HG02623 (cell line): ENCODE results near the gene PDPK1.
"Not testable (repeated sequence)": the region's sequence is repeated elsewhere in the genome, so short reads cannot be mapped to it uniquely, and the experiment has no call there.

ENCODE experiments used
- ATAC-seq: cut with Tn5 transposase; IDR thresholded peaks from one replicate; pipeline ENCODE4 v1.9.1; 2021; ENCODE audit warnings: moderate library complexity; ENCODE audit not compliant: unreplicated experiment

PDPK1 gene

DNA sequence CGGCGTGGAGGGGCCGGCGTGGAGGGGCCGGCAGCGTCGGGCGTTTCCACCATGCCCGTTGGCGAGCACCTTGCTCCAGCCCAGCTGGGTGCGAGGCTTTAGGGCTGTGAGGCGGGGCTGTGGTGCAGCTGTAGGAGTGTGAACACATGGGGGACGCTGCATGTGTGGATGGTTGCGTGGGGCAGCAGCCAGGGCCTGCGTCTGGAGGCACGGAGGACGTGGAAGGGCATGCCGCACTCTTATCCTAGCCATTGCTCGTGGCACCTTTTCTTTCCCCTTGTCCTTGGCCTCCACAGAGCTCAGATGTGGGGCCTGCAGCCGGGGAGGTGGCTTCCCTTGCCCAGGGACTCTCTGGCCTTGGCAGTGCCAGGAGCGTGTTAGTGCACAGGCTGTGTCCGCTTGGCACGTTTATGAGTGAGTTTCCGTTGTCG, 47.8 kb downstream of the PDPK1 start:
- no peak for ATAC-seq

DNA sequence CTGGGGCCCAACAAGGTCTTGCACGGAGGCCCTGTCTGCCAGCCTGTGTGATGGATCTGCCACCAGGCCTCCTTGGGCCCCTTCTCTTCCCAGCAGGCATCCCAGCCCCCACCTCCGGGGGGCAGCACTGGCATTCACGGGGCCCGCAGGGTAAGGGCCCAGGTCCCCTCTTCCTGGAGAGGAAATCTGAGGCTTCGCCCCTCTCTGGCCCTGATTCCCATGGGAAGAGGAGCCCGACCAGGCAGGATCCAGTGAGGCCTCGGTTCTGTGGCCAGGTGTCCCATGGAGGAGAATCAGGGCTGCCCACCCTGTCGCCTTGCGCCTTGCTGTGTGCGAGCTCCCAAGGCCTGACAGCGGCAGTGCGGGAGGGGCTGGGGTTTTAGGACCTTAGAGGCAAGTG, 48.4 kb downstream of the PDPK1 start:
- ATAC-seq: no peak

DNA sequence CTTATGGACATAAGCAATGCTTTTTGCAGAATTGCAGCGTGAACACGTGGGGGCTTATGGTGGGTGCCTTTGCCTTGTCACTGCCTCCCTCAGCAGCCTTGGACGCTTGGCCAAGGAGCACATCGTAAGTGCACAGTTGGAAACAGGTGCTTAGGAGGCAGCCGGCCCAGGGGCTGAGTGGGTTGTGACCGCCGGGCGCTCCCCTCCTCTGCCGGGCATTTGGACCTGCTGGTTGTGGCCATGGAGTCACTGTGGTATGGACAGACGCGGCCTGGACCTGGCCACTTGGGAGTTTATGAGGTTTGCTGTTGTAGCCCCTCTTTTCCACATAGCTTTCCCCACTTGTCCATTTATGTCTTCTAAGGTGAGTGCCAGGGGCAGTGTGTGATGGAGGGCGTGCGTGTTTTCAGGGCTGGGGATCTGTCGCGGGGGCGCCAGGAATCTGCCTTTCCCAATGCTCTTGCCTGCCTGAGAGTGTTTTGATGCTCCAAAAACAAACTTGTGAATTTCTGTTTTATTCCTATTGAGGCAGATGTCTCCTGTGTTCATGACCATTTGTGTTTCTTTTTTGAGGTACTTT, 49.2 kb downstream of the PDPK1 start:
- ATAC-seq: no peak

DNA sequence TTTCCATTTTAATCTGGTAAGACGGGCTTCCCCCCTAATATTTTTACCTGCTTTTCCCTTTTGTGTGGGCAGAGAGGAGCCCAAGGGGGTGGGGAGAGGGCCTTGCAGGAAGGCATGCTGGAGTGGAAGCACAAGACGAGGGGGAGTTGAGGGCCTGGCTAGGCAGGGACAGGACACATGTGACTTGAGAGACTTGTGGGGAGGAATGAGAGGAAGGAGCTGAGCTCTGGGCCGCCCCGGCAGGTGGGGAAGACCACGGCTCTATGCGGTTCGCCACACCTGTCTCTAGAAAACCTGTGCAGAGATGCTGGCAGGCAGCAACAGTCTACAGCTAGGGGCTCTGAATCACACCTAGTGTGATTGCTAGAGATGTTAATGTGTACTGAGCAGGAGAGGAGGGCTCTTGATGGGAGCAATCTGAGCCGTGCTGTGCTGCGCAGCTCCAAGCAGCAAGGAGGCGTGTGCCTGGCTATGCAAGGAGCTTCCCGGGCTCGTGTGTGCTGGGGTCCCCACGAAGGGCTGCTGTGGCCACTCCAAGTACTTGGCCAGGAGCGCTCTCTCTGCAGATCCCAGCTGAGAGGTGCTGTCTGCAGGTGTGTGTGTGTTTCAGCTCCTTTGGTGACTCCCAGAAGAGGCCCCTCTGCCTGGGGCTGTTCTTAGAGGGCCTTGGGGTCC, 50.2 kb downstream of the PDPK1 start:
- ATAC-seq: no peak

- no peak for ATAC-seq
Observed at GRCh38 chr16:2591476-2592240, 53.8 kb downstream of the PDPK1 start.

DNA sequence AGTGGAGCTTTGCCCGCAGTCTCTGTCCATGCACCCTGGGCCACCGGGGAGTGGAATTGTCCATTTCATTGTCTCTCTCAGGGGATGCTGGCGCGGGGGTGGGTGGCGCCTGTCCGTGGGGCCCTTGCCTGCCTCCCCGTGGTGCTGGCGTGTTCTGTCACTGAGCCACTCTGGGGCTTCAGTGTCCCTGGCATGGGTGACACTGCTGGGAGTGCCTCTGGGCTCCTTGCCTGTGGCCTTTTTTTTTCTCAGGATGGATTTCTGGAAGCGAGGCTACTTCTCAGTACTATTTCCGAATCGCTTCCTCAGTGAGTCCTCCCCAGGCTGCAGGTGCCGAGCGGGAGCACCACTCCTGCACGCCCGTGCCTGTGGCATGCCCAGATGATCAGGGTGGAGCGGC, 55.0 kb downstream of the PDPK1 start:
- ATAC-seq: no peak

DNA sequence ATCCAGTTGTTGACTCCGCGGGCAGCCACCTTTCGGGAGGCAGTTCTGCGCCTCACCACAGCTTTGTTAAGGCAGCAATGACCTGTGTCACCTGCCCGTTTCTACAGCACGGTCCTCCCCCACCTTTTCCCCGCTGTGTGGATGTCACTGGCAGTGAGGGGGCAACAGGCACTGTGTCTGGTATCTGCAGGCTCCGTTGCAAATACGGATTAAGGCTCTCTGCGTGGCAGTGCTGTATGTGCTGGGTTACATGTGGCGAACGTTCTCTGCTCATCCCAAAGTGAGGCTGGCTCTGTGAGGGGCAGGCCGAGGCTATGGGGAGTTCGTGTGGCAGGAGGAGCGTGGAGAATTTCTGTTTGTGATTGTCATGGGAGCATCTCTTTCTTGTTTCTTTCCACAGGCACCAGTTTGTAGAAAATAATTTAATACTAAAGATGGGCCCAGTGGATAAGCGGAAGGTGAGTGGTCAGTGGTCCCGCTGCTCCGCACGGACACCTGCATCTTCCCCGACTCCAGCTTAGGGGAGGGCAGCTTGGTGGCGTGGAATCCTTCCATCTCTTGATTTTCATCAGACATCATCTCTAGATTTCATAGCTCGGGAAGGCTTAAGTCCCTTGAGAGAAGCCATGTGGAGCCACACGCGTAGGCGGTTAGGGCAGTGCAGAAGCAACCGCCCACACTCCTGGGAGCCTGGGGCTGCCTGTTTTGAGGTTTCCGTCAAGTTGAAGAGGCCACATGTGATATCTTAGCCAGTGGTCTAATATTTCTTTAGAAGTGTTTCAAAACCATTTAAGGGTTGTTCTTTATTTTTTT, 57.8 kb downstream of the PDPK1 start:
- no peak for ATAC-seq

DNA sequence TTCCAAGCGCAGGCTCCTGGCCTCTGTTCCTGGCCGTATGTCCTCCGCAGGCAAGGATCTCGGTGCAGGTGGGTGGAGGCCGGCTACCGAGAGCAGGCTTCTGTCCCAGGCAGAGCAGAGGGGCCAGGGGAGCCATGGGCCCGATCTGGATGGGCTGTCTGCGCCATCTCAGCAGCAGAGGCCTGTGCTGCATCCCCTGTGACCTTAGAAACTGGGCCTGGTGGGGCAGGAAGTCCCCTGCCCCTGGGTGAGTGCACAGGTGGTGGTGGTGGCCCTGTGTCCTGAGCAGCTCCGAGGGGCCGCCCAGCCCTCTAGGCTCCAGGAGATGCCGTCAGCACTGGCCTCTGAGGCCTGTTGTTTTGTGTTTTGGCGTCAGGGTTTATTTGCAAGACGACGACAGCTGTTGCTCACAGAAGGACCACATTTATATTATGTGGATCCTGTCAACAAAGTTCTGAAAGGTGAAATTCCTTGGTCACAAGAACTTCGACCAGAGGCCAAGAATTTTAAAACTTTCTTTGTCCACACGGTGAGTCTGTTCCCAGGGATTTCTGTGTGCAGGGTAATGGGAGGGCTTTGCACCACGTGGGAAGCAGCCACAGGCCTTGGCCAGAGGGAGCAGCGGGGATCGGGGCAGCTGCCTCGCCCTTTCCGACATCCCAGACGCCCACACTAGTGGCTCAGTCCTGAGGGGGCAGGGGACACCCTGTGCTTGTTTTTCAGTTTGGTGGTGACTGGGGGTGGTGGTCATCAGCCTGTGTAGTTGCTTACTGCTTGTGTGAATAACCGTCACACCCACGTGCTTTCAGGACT, 59.1 kb downstream of the PDPK1 start:
- no peak for ATAC-seq

- no peak for ATAC-seq
Observed at GRCh38 chr16:2597560-2597902, 59.7 kb downstream of the PDPK1 start.

DNA sequence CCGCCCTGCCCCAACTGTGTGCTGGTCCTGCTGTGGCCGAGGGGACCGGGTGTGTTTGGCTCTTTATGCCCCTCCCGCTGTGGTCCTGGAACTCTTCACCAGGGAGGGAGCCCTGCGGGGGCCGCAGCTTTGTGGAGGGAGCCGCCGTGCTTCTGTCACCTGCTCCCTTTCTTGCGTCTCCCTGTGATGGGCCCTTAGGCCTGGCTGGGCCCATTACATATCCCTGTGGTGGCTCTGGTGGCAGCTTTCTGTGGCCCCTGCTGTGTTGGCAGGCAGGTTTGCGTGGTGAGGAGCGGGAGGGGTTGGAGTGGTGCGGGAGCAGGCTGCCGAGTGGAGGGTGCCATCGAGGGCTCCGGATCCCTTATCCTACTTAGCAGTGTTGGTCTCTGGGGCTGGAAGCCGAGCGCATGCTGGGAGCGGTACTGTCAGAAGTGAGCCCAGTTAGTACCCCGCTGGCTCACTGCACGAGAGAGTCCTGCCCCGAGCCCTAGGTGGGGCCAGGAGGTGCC, 60.4 kb downstream of the PDPK1 start:
- ATAC-seq: no peak

- ATAC-seq: no peak
Observed at GRCh38 chr16:2598723-2599122, 60.9 kb downstream of the PDPK1 start.

GRCh38 chr16:2599165-2599564, 61.3 kb downstream of the PDPK1 start:
- ATAC-seq: not testable (repeated sequence)

DNA sequence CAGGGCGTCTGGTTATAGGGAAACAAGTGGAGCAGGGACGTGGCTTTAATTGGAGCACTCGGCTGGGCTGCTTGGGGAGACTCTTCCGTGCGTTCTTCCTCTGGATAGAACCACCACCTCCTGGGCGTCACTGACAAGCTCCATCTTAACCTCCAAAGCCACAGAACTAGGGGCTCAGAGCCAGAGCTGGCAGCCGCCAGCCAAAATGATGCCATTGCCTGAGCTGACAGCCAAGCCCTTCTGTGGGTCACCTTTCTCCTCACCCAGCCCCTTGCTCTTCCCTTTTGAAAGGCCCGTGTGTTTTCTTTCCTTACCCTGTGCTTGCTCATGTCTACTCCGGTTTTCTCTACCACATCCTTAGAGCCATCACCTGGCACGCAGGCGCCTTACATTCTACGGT, 62.0 kb downstream of the PDPK1 start:
- ATAC-seq: not testable (repeated sequence)

GRCh38 chr16:2601301-2602025, 63.6 kb downstream of the PDPK1 start:
- ATAC-seq: not testable (repeated sequence)

GRCh38 chr16:2602175-2602574, 64.4 kb downstream of the PDPK1 start:
- ATAC-seq: not testable (repeated sequence)

GRCh38 chr16:2603165-2604015, 65.6 kb downstream of the PDPK1 start:
- ATAC-seq: peak; percentile 57

- not testable (repeated sequence) for ATAC-seq
Observed at GRCh38 chr16:2604016-2604369, 66.2 kb downstream of the PDPK1 start.

DNA sequence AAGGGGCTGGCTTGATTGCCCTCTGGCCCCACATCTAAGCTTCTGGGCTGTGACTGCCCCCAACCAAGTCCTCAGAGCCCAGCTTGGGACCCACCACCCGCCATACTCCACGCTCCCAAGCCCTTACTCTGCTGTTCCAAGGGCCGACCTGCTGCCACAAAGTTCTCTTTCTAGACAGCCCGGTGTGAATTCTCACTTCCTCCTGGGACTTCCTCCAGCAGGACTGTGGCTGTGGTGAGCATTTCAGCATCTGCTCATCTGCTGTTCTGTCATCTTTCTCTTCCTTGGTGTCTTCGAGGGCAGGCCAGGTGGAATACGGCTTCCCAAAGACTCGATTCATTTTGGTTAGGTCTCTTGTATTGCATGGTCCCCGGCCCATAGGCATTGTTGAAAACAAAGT, 69.0 kb downstream of the PDPK1 start:
- ATAC-seq: peak; percentile 42

DNA sequence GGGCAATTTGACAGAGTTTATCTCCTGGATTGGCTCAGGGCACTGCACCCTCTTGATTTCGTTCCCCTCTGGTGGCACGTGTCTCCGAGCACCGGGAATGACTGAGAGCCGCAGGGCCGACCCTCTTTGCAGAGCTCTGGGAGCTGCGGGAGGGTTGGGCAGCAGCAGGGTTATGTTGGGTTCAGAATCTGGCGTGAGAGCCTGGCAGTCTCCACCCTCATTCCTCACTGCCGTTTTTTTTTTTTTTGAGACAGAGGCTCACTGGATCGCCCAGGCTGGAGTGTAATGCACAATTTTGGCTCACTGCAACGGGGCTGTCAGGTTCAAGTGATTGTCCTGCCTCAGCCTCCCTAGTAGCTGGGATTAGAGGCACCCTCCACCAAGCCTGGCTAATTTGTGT, 71.5 kb downstream of the PDPK1 start:
- not testable (repeated sequence) for ATAC-seq
